Measurements from ENCODE around the gene RRM2. TPM values are rescaled to one million over a fixed set of nuclear protein-coding genes. Genes with fewer than 3 reads are reported as not detected.

RRM2 gene
- total RNA-seq, 1 experiment from 2014 or later, result 330 TPM

DNA sequence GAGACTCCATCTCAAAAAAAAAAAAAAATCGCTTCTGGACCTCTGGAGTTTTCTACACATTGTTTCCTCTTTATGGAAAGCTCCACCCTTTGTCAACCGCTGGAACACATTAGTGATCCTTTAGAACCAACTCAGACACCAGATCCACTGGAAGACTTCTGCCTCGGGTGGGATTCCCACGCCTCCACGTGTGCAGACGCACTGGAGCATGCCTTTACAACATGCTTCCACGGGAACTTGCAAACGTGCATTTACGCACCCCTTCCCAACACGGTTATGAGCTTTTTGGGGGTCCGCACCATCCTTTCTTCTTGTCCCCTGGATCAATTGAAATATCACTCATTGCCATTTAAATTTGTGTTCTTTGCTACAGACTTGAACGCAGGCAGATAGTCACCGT lies 47.4 kb upstream of the RRM2 start:
- ChIA-PET POLR2A (no interaction called here), RAD21 (ENCODE audit: low non-redundant PET in 1 of 2, low total read pairs in 2 of 2, uncharacterized antibody in 2 of 2, unreplicated experiment in 2 of 2) (no interaction called here), CTCF (no interaction called here)
- Histone ChIP-seq H3K36me3 (ENCODE audit: control insufficient read depth in 1 of 2, insufficient read depth in 2 of 2, low read length in 2 of 2) (no peaks in the 10 kb centered on the region), H3K4me3 (replicated peaks in 1 of 2; ENCODE audit: low read depth in 1 of 2, low read length in 2 of 2) (no peak overlapping the region), H3K79me2 (ENCODE audit: insufficient read depth, low read length) (no peaks in the 10 kb centered on the region), H3K9me2 (ENCODE audit: insufficient read depth) (no peaks in the 10 kb centered on the region), H2AFZ (ENCODE audit: low read depth, low read length, poor library complexity, severe bottlenecking) (no peak overlapping the region), H3K27me3 (ENCODE audit: insufficient read depth, low read length) (no peaks in the 10 kb centered on the region), H3K9me3 (ENCODE audit: control insufficient read depth in 1 of 2, insufficient read depth in 1 of 2, low read depth in 1 of 2, low read length in 2 of 2) (no peaks in the 10 kb centered on the region), H3K9ac (ENCODE audit: low read length) (no peak overlapping the region), H3K27ac (ENCODE audit: low read depth, low read length) (no peak overlapping the region), H4K20me1 (ENCODE audit: insufficient read depth) (no peaks in the 10 kb centered on the region), H3K4me2 (ENCODE audit: low read length) (no peak overlapping the region), H3K4me1 (ENCODE audit: control insufficient read depth in 1 of 2, insufficient read depth in 2 of 2, low read length in 2 of 2) (peaks cover 6 to 16% of the 10 kb centered on the region in 2 experiments)
- no TSS peak for BruUV-seq (replicated peaks)
- ATAC-seq (no peak), DNase-seq (ENCODE audit: low read depth, low spot score) (no peak)
- TF ChIP-seq REST (IDR thresholded peaks at IDR 0.05; ENCODE audit: low read depth) (no peak), SIN3A (IDR thresholded peaks at IDR 0.05; ENCODE audit: low read depth) (no peak), POLR2AphosphoS5 (IDR thresholded peaks at IDR 0.05; ENCODE audit: low read depth, low read length) (no peak), ZNF274 (IDR thresholded peaks at IDR 0.05; ENCODE audit: low read depth, low read length) (no peak), ELF1 (IDR thresholded peaks at IDR 0.05; ENCODE audit: borderline replicate concordance, low read depth) (no peak), JUND (IDR thresholded peaks at IDR 0.05) (no peak), CEBPB (IDR thresholded peaks at IDR 0.05; ENCODE audit: low read depth) (no peak), EGR1 (IDR thresholded peaks at IDR 0.05; ENCODE audit: low read depth) (no peak), SRF (IDR thresholded peaks at IDR 0.05; ENCODE audit: low read depth) (no peak)
- intact Hi-C loops (cut with micrococcal nuclease), result no loop called here

Data from HCT116 (cell line).